ENCODE data around the gene ZSWIM6. TPM values are rescaled to one million over a fixed set of nuclear protein-coding genes. Genes with fewer than 3 reads are reported as not detected.

The ZSWIM6 gene
- total and polyA plus RNA-seq, 12 donors = 2.1 to 10.3 (median 6.7) TPM

- 76 to 86% methylated on average over 2 of the region's 2 CpGs for WGBS, 2 donors
- intact Hi-C loops (cut with DNase I) = loop anchor here in 9 of 10 donors (10.0 kb wide), 10 partner anchors 55 to 395 kb away; partner anchors contain the start of genes ERCC8 (in 1 of the 9), NDUFAF2 (in 1 of the 9) and SMIM15 (in 1 of the 9)
- ATAC-seq = no peak
Observed at GRCh38 chr5:61339764-61340163, 7.7 kb downstream of the ZSWIM6 start.

GRCh38 chr5:61340775-61341361, 8.8 kb downstream of the ZSWIM6 start:
- ATAC-seq (no peak), DNase-seq (no peak)
- H3K4me3 ChIP-seq = no peak overlapping the region
- H3K27ac ChIP-seq = no peak overlapping the region
- intact Hi-C loops (cut with DNase I) = loop anchor here in 3 of 10 donors (10.0 kb wide), 3 partner anchors 54 to 154 kb away; no protein-coding TSS in a partner anchor
- 84% methylated on average over 3 of the region's 3 CpGs for WGBS, 2 donors
- H3K9me3 ChIP-seq = peaks cover 0 to 3% (median 0%) of the 10 kb centered on the region in 11 donors
- peaks cover 0 to 75% (median 24%) of the 10 kb centered on the region in 9 donors for H3K4me1 ChIP-seq
- no peaks in the 10 kb centered on the region for H3K36me3 ChIP-seq
- TF ChIP-seq, protein P1, sequence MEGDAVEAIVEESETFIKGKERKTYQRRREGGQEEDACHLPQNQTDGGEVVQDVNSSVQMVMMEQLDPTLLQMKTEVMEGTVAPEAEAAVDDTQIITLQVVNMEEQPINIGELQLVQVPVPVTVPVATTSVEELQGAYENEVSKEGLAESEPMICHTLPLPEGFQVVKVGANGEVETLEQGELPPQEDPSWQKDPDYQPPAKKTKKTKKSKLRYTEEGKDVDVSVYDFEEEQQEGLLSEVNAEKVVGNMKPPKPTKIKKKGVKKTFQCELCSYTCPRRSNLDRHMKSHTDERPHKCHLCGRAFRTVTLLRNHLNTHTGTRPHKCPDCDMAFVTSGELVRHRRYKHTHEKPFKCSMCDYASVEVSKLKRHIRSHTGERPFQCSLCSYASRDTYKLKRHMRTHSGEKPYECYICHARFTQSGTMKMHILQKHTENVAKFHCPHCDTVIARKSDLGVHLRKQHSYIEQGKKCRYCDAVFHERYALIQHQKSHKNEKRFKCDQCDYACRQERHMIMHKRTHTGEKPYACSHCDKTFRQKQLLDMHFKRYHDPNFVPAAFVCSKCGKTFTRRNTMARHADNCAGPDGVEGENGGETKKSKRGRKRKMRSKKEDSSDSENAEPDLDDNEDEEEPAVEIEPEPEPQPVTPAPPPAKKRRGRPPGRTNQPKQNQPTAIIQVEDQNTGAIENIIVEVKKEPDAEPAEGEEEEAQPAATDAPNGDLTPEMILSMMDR (IDR thresholded peaks at IDR 0.05) = no peak
- H3K27me3 ChIP-seq = no peaks in the 10 kb centered on the region

More at GRCh38 chr5:61339764-61340163, 7.7 kb downstream of the ZSWIM6 start:
- DNase-seq = no peak
- Histone ChIP-seq H3K27me3 (no peaks in the 10 kb centered on the region), H3K4me1 (peaks cover 3 to 75% (median 25%) of the 10 kb centered on the region in 9 donors), H3K36me3 (no peaks in the 10 kb centered on the region), H3K9me3 (peaks cover 0 to 3% (median 0%) of the 10 kb centered on the region in 11 donors), H3K4me3 (no peak overlapping the region), H3K27ac (no peak overlapping the region)
- TF ChIP-seq, protein P1 (IDR thresholded peaks at IDR 0.05) = no peak

DNA sequence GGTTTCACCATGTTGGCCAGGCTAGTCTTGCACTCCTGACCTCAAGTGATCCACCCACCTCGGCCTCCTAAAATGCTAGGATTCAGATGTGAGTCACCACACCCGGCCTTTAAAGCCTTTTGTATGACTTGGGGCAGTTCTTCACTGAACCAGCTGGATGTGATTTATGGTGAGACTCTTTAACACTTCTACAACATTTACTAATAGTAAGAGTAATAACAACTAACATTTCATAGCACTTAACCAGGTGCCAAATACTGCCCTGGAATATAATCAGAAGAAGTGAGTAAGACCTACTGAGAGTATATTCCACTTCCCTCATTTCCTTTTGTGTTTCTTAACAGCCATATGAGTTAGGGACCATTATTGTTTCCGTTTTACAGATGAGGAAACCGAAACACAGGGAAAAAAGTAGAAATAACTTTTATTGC, 10.0 kb downstream of the ZSWIM6 start:
- intact Hi-C loops (cut with DNase I) = loop anchor here in 3 of 10 donors (10.0 kb wide), 3 partner anchors 53 to 153 kb away; no protein-coding TSS in a partner anchor
- Histone ChIP-seq H3K27ac (no peak overlapping the region), H3K4me3 (no peak overlapping the region), H3K4me1 (peaks cover 0 to 84% (median 24%) of the 10 kb centered on the region in 9 donors), H3K9me3 (peaks cover 0 to under 1% (median 0%) of the 10 kb centered on the region in 11 donors), H3K27me3 (no peaks in the 10 kb centered on the region), H3K36me3 (no peaks in the 10 kb centered on the region)
- DNase-seq (no peak), ATAC-seq (no peak)
- TF ChIP-seq, protein P1 (IDR thresholded peaks at IDR 0.05) = no peak
- 74 to 84% methylated on average over 4 of the region's 4 CpGs for WGBS, 2 donors

DNA sequence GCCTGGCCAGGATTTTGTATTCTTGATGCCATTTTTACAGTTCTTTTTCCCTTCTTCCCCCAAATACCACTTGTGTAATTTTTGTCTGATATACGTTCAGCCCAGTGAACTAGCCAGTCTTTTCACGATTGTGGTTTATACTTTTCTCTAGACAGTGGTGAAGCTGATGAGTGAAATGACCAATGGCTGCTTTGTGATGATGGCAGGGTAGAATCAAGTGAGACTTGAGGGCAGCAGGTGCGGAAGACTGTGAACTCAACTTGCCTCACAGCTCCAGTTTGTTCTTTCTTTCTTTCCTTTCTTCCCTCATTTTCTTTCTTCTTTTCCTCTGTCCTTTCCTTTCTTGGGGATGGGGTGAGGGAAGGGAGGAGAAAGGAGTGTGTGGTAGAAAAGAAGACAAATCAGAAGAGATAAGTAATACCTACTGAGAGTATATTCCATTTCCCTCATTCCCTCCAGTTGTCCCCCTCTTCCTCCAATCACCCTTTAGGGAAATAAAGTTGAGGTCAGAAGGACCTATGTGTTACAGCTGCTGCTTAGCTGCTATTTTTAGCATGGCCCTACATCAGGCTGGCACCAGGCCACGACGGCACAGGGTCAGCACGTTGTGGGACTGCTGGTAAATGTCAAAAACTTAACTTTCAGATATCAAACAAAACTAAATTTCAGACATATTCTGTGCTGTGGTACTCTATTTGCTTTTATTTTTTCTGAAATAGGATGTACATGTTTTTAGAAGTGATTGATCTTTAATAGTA, 12.3 kb downstream of the ZSWIM6 start:
- peak overlapping the region in 2 of 10 donors; percentile 5 to 32 for H3K27ac ChIP-seq
- H3K27me3 ChIP-seq = no peaks in the 10 kb centered on the region
- TF ChIP-seq, protein P1 (IDR thresholded peaks at IDR 0.05) = no peak
- peaks cover 0 to 96% (median 33%) of the 10 kb centered on the region in 9 donors for H3K4me1 ChIP-seq
- intact Hi-C loops (cut with DNase I) = loop anchor here in 3 of 10 donors (10.0 kb wide), 3 partner anchors 50 to 150 kb away; no protein-coding TSS in a partner anchor
- H3K9me3 ChIP-seq = no peaks in the 10 kb centered on the region
- ATAC-seq (peak; percentile 67 to 92 (median 82)), DNase-seq (peak; percentile 59 to 68)
- WGBS, 2 donors = 42 to 47% methylated on average over 6 of the region's 6 CpGs
- no peak overlapping the region for H3K4me3 ChIP-seq
- H3K36me3 ChIP-seq = no peaks in the 10 kb centered on the region

Measured in heart right ventricle (tissue), 16 donors.